ENCODE data around the gene ENDOU.

The ENDOU gene

DNA sequence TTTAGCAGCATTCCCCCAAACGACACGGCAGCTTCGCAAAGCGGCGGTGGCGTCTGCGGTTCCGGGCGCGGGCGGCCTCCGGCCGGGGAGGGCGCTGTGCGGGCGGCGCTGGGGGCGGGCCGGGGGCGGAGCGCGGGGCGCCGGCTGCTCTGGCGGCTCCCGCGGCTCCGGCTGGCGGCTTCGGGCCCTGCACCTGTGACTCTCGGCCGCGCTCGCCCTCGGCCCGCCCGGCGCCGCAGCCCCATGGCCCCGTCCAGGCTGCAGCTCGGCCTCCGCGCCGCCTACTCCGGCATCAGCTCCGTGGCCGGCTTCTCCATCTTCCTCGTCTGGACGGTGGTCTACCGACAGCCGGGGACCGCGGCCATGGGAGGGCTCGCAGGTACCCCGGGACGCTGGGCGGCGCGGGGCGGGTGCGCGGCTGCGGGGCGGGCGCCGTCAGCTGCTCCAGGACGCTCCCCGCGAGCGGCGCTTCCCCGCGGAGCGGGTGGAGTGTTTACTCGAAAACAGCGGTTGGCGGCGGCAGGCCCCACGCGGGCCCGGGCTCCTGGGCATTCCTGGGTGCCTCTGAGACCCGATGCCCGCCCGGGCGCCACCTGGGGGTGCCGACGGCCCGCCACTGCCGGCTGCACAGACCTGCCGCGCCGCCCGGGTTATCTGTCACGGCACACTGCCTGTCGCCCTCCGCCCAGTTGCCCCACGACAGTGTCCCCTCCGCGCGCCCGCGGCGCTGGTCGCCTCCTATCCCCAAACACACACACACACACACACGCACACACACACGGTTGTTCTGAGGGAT is 48.0 kb upstream of the ENDOU start, which contains the start of gene SLC48A1:
SLC48A1 (plus strand) TSS at position 177 of the 796 bp plus-strand sequence; CDS start at position 244, 67 bp downstream.
- Histone ChIP-seq H3K36me3 (ENCODE audit: insufficient read depth, low read length) (no peaks in the 10 kb centered on the region), H3K79me2 (ENCODE audit: insufficient read depth, low read length) (no peaks in the 10 kb centered on the region), H4K20me1 (ENCODE audit: insufficient read depth, low read length) (no peaks in the 10 kb centered on the region; the same call in 1 of the 2 replicates), H3K4me2 (ENCODE audit: insufficient read depth, low read length) (peak within 1 kb of the TSS; percentile 98), H3K27ac (ENCODE audit: low read length) (no peak within 1 kb of the TSS; the same call in 1 of the 2 replicates), H3K9me3 (ENCODE audit: insufficient read depth, low read length, severe bottlenecking) (no peaks in the 10 kb centered on the region), H3K27me3 (ENCODE audit: insufficient read depth, low read length, poor library complexity) (peaks cover 17% of the 10 kb centered on the region), H3K9ac (ENCODE audit: low read depth, low read length) (peak within 1 kb of the TSS; percentile 69), H3K4me1 (ENCODE audit: insufficient read depth, low read length) (peaks cover 21% of the 10 kb centered on the region), H2AFZ (ENCODE audit: low read depth, low read length) (peak within 1 kb of the TSS; percentile 79), H3K4me3 (ENCODE audit: low read depth in 1 of 2, low read length in 2 of 2) (peak within 1 kb of the TSS; percentile 37 to 70; a peak in 3 of 4 replicates)
- ATAC-seq (ENCODE audit: insufficient read depth, low read depth) (peak; percentile 86), DNase-seq (peak; percentile 71)
- peak; percentile 79 for TF ChIP-seq EZH2 (IDR thresholded peaks at IDR 0.05; ENCODE audit: borderline replicate concordance, low read depth, low read length, severe bottlenecking)
- TF ChIP-seq, protein P1, sequence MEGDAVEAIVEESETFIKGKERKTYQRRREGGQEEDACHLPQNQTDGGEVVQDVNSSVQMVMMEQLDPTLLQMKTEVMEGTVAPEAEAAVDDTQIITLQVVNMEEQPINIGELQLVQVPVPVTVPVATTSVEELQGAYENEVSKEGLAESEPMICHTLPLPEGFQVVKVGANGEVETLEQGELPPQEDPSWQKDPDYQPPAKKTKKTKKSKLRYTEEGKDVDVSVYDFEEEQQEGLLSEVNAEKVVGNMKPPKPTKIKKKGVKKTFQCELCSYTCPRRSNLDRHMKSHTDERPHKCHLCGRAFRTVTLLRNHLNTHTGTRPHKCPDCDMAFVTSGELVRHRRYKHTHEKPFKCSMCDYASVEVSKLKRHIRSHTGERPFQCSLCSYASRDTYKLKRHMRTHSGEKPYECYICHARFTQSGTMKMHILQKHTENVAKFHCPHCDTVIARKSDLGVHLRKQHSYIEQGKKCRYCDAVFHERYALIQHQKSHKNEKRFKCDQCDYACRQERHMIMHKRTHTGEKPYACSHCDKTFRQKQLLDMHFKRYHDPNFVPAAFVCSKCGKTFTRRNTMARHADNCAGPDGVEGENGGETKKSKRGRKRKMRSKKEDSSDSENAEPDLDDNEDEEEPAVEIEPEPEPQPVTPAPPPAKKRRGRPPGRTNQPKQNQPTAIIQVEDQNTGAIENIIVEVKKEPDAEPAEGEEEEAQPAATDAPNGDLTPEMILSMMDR (IDR thresholded peaks at IDR 0.05; ENCODE audit: borderline replicate concordance, extremely low read depth, low read length, poor library complexity, severe bottlenecking): peak; percentile 54

DNA sequence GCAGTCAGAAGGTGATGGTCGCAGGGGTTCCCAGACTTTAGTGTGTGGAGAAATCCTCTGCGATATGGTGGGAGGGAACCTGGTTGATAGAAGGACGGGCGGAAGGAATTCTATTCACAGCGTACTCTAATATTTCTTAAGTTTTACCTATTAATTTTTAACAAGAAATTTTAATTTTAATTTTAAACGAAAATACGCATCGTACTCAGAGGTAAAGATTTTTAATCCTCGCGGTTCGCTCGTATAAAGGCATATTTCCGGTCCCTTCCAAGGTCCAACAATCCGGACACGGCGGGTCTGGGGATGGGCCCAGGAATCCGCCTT is 47.4 kb upstream of the ENDOU start:
- no peak overlapping the region for H2AFZ ChIP-seq (ENCODE audit: low read depth, low read length)
- no peak overlapping the region for H3K27ac ChIP-seq (ENCODE audit: low read length)
- H4K20me1 ChIP-seq (ENCODE audit: insufficient read depth, low read length): no peaks in the 10 kb centered on the region; the same call in 1 of the 2 replicates
- peaks cover 17% of the 10 kb centered on the region for H3K27me3 ChIP-seq (ENCODE audit: insufficient read depth, low read length, poor library complexity)
- no peaks in the 10 kb centered on the region for H3K36me3 ChIP-seq (ENCODE audit: insufficient read depth, low read length)
- H3K9me3 ChIP-seq (ENCODE audit: insufficient read depth, low read length, severe bottlenecking): no peaks in the 10 kb centered on the region
- ATAC-seq (ENCODE audit: insufficient read depth, low read depth) (no peak), DNase-seq (no peak)
- H3K4me1 ChIP-seq (ENCODE audit: insufficient read depth, low read length): peaks cover 21% of the 10 kb centered on the region
- no peak overlapping the region for H3K9ac ChIP-seq (ENCODE audit: low read depth, low read length)
- no peaks in the 10 kb centered on the region for H3K79me2 ChIP-seq (ENCODE audit: insufficient read depth, low read length)
- H3K4me3 ChIP-seq (ENCODE audit: low read depth in 1 of 2, low read length in 2 of 2): peak overlapping the region in 1 of 2 experiments; percentile 70; a peak in 2 of 4 replicates
- H3K4me2 ChIP-seq (ENCODE audit: insufficient read depth, low read length): peak overlapping the region; percentile 98
- TF ChIP-seq EZH2 (IDR thresholded peaks at IDR 0.05; ENCODE audit: borderline replicate concordance, low read depth, low read length, severe bottlenecking): no peak
- TF ChIP-seq, protein P1 (IDR thresholded peaks at IDR 0.05; ENCODE audit: borderline replicate concordance, extremely low read depth, low read length, poor library complexity, severe bottlenecking): no peak

DNA sequence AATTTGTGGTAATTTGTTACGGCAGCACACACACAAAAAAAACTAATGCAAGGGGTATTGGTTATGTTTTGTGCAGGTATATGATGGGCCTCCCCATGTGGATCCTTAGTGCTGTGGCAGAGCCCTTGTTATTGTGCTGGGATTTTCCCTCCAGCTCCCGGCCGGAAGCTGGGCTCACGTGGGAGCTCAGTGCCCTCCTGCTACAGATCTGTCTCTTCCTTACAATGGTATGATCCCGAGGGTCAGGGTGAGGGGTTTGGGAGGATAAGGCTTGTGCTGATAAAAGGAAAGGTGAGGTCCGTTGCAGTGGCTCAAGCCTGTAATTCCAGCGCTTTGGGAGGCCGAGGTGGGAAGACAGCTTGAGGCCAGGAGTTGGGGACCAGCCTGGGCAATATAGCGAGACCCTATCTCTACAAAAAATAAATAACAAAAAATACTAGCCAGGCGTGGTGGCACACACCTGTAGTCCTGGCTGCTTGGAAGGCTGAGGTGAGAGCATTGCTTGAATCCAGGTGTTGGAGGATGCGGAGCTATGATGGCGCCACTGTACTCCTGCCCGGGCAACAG is 46.9 kb upstream of the ENDOU start:
- TF ChIP-seq, protein P1 (IDR thresholded peaks at IDR 0.05; ENCODE audit: borderline replicate concordance, extremely low read depth, low read length, poor library complexity, severe bottlenecking): no peak
- no peak for TF ChIP-seq EZH2 (IDR thresholded peaks at IDR 0.05; ENCODE audit: borderline replicate concordance, low read depth, low read length, severe bottlenecking)
- H3K4me2 ChIP-seq (ENCODE audit: insufficient read depth, low read length): no peak overlapping the region
- H2AFZ ChIP-seq (ENCODE audit: low read depth, low read length): no peak overlapping the region
- H3K4me3 ChIP-seq (ENCODE audit: low read depth in 1 of 2, low read length in 2 of 2): no peak overlapping the region
- no peaks in the 10 kb centered on the region; the same call in 1 of the 2 replicates for H4K20me1 ChIP-seq (ENCODE audit: insufficient read depth, low read length)
- DNase-seq (no peak), ATAC-seq (ENCODE audit: insufficient read depth, low read depth) (no peak)
- peaks cover 21% of the 10 kb centered on the region for H3K4me1 ChIP-seq (ENCODE audit: insufficient read depth, low read length)
- no peaks in the 10 kb centered on the region for H3K79me2 ChIP-seq (ENCODE audit: insufficient read depth, low read length)
- H3K9me3 ChIP-seq (ENCODE audit: insufficient read depth, low read length, severe bottlenecking): no peaks in the 10 kb centered on the region
- no peaks in the 10 kb centered on the region for H3K36me3 ChIP-seq (ENCODE audit: insufficient read depth, low read length)
- peaks cover 17% of the 10 kb centered on the region for H3K27me3 ChIP-seq (ENCODE audit: insufficient read depth, low read length, poor library complexity)
- H3K27ac ChIP-seq (ENCODE audit: low read length): no peak overlapping the region
- H3K9ac ChIP-seq (ENCODE audit: low read depth, low read length): no peak overlapping the region
